ENCODE results near the gene SUPT3H.

SUPT3H gene

GRCh38 chr6:44800171-44800783, 577.5 kb downstream of the SUPT3H start:
- H3K4me3 ChIP-seq (ENCODE audit: low read depth, low read length): no peak overlapping the region
- TF ChIP-seq, protein P1, sequence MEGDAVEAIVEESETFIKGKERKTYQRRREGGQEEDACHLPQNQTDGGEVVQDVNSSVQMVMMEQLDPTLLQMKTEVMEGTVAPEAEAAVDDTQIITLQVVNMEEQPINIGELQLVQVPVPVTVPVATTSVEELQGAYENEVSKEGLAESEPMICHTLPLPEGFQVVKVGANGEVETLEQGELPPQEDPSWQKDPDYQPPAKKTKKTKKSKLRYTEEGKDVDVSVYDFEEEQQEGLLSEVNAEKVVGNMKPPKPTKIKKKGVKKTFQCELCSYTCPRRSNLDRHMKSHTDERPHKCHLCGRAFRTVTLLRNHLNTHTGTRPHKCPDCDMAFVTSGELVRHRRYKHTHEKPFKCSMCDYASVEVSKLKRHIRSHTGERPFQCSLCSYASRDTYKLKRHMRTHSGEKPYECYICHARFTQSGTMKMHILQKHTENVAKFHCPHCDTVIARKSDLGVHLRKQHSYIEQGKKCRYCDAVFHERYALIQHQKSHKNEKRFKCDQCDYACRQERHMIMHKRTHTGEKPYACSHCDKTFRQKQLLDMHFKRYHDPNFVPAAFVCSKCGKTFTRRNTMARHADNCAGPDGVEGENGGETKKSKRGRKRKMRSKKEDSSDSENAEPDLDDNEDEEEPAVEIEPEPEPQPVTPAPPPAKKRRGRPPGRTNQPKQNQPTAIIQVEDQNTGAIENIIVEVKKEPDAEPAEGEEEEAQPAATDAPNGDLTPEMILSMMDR (IDR thresholded peaks at IDR 0.05; ENCODE audit: low read depth, low read length): no peak

DNA sequence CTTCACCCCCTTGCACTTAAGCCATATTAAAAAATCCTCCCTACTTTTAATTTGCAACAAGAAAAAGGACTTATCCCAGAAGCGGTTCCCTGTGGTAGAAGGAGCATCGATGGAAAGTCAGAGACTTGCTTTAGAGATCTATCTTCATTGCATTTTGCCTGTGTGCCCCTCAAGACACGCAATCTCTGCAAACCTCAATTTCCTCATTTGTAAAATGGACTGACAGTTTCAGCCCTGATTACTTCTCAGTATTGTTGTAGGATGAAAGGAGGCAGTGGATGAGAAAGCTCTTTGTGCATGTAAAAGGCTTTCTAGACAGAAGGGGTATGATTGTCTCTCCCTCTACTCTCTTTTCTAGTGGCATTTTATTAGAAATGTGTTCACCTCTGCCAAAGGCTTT, 580.0 kb downstream of the SUPT3H start:
- TF ChIP-seq, protein P1 (IDR thresholded peaks at IDR 0.05; ENCODE audit: low read depth, low read length): no peak
- H3K4me3 ChIP-seq (ENCODE audit: low read depth, low read length): no peak overlapping the region

- no peak overlapping the region for H3K4me3 ChIP-seq (ENCODE audit: low read depth, low read length)
- TF ChIP-seq, protein P1 (IDR thresholded peaks at IDR 0.05; ENCODE audit: low read depth, low read length): no peak
Measured at GRCh38 chr6:44795326-44795725, 582.4 kb downstream of the SUPT3H start.

DNA sequence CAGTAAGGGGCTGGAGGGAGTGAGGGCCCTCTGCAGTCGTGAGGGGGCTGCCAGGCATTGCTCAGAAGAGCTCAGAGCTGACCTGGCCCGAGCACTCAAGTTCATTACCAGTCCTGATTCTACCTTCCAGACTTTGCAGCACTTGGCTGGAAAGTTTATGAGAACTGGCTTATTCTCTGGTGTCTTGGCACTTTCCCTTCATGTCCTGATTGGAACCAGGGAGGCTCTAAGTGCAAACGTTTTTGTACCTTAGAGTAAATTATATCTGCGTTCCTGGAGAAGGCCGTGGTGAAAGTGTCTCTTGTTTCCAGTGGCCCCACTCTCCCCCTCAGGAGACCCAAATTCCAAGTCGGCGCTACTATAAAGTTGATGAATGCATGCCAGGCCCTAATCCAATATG, 587.9 kb downstream of the SUPT3H start:
- TF ChIP-seq, protein P1 (IDR thresholded peaks at IDR 0.05; ENCODE audit: low read depth, low read length): no peak
- no peak overlapping the region for H3K4me3 ChIP-seq (ENCODE audit: low read depth, low read length)

DNA sequence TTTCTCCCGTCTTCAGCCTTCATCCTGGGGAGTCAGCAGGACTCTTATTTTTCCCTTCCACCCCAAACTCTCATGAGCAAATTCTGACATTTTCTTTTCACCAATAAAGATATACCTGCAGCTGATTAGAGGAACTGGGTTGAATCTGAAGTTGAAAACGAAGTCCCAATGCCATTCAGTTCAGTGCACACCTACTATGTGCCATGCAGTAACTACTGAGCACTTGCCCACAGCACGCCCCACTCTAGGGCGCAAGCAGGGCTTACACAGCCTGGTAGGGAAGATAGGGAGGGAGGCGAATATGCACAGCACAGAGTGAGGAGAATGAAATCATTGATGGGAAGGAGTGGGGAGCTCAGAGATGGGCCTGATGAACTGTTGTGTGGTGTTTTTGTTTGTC, 588.7 kb downstream of the SUPT3H start:
- no peak overlapping the region for H3K4me3 ChIP-seq (ENCODE audit: low read depth, low read length)
- TF ChIP-seq, protein P1 (IDR thresholded peaks at IDR 0.05; ENCODE audit: low read depth, low read length): no peak

DNA sequence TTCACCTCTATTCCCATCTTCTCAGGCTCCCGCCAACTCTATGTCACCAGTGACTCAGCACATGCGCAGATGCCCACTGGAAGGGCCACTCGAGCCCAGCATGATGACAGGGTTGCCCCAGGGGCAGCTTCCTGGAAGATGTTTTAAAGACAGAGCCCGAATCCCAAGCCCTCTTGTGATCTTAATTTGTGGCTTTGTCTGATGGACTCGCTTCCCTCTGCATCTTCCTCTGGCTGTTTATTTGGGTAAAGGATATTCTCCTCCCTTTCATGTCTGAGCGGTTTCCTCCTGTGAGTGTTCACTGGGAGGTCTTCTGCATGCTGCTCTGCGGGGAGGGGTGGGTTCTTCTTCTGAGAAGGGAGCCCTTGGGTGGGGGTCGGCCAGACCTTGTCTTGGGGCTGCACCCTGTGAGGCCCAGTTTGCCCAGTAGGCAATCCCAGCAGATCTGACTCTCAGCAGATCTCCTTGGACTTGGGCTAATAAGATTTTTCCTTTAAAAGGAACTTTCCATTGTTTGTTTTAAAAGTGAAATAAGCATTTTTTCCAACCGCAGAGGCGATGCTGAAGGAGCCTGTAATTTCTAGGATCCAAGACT, 589.2 kb downstream of the SUPT3H start:
- H3K4me3 ChIP-seq (ENCODE audit: low read depth, low read length): no peak overlapping the region
- TF ChIP-seq, protein P1 (IDR thresholded peaks at IDR 0.05; ENCODE audit: low read depth, low read length): no peak

DNA sequence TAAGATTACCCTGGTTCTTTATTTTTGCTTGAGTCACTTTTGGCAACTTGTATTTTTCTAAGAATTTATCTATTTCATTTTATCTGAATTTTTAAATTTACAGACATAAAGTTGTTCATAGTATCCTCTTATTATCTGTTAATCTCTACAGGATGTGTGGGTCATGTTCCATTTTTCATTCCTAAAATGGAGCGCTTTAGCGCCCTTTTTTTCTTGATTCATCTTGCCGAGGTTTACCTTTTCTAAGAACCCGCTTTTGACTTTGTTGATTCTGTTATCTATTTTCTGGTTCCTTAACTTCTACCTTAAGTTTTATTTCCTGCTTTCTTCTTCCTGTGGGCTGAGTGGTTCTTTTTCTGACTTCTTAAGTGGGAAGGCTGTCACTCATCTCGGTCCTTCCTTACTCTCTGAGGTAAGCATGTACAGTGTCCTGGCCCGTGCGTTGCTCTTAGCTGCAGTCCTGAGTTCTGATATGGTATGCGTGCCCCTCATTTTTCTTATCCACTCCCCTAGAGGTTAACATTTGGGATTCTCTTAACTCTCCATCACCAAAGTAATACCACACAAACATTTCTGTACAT, 590.4 kb downstream of the SUPT3H start:
- TF ChIP-seq, protein P1 (IDR thresholded peaks at IDR 0.05; ENCODE audit: low read depth, low read length): no peak

More for the DNA sequence above, 590.4 kb downstream of the SUPT3H start:
- H3K4me3 ChIP-seq (ENCODE audit: low read depth, low read length): no peak overlapping the region

Data from WI38 (cell line).